HG03280 (cell line): ENCODE results near the gene CNNM4.
A peak's percentile ranks its signal among the peaks of the same experiment; 100 is the strongest.

Source experiments
- ATAC-seq: cut with Tn5 transposase; IDR thresholded peaks from one replicate; pipeline ENCODE4 v1.9.1; 2021; ENCODE audit warnings: mild to moderate bottlenecking, moderate library complexity; ENCODE audit not compliant: unreplicated experiment

The CNNM4 gene

GRCh38 chr2:96760036-96760985, at the start of gene CNNM4:
Gene CNNM4 (plus strand): TSS chr2:96760902. CDS start chr2:96761000, 98 bp downstream.
- peak; percentile 84 for ATAC-seq

DNA sequence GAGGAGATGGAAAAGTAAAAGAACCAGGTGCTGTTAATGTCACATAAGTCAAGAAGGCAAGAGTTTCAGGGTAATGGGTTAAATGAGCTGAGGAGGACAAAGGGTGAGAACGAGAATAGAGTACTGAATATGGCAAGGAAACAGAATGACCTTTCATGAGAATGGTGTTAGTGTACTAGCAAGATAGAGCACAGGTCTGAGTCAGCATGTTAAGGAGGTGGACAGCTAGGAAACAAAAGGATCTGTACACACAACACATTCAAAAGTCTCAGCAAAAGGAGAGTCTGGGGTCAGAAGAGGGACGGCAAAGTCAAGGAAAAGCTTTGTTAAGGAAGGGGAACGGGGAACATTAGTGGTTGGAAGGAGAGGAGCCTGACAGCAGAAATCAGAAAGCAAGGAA, 49.7 kb upstream of the CNNM4 start:
- ATAC-seq: no peak

- no peak for ATAC-seq
Measured at GRCh38 chr2:96715658-96716057, 45.0 kb upstream of the CNNM4 start.

GRCh38 chr2:96716388-96716787, 44.3 kb upstream of the CNNM4 start:
- ATAC-seq: no peak

DNA sequence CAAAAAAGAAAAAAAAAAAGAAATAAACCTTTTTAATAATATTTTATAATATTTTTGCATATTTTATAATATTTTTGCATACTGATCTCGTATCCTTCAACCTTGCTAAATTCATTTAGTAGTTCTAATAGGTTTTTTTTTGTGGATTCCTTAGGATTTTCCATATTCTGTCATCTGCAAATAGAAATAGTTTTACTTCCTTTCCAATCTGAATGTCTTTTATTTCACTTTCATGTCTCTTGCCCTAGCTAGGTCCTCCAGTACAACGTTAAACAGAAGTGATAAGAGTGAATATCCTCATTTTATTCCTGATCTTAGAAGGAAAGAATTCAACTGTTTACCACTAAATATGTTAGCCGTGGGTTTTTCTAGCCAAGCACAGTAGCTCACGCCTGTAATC, 34.6 kb upstream of the CNNM4 start:
- ATAC-seq: no peak

- no peak for ATAC-seq
Measured at GRCh38 chr2:96727431-96727830, 33.3 kb upstream of the CNNM4 start.

- ATAC-seq: no peak
Measured at GRCh38 chr2:96729748-96730147, 31.0 kb upstream of the CNNM4 start.

- no peak for ATAC-seq
Measured at GRCh38 chr2:96730212-96730611, 30.5 kb upstream of the CNNM4 start.

DNA sequence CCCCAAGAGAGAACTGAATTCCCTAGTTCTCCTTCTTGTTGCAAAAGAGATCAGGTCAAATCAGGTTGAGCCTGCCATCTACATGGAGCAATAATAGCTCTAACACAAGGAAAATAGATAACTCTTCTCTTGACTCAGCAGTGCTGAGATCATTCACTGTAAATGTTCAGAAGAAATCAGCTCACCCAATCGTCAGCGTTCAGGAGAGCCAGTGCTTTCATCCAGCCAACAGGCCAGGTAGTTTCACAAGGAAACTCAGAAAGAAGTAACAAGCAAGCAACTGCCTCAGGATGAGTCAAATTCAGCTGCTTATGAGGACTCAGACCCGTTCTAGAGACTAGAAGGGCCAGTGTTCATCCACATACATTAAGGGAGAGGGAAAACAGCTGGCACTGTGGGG, 26.8 kb upstream of the CNNM4 start:
- no peak for ATAC-seq

GRCh38 chr2:96734880-96735583, 25.7 kb upstream of the CNNM4 start:
- no peak for ATAC-seq

GRCh38 chr2:96737251-96737650, 23.5 kb upstream of the CNNM4 start:
- ATAC-seq: no peak

- ATAC-seq: no peak
Measured at GRCh38 chr2:96737831-96738230, 22.9 kb upstream of the CNNM4 start.

DNA sequence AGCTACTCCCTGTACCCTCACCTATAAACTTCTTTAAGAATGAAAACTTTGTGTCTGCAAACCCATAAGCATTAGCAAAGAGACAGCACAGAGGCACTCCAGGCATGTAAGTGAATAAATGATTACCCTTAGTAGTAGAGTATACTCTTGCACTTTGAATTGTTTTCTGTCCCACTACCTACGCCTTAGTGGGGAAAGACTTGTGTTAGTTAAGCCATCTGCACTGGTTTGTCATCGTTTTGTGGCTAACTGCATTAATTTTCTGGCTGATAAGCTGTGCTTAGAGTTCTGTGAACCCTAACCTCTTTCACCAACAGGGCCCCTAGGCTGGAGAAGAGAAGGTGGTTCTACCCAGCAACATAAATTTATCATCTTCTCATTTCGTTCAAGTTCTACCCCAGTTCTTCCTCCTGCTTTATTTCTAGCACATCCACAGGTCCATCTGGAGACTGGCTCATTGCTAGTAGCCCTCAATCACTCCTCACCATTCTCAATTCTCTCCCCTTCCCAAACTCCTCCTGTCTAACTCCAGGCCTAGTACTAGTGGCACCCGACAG, 21.5 kb upstream of the CNNM4 start:
- ATAC-seq: no peak

DNA sequence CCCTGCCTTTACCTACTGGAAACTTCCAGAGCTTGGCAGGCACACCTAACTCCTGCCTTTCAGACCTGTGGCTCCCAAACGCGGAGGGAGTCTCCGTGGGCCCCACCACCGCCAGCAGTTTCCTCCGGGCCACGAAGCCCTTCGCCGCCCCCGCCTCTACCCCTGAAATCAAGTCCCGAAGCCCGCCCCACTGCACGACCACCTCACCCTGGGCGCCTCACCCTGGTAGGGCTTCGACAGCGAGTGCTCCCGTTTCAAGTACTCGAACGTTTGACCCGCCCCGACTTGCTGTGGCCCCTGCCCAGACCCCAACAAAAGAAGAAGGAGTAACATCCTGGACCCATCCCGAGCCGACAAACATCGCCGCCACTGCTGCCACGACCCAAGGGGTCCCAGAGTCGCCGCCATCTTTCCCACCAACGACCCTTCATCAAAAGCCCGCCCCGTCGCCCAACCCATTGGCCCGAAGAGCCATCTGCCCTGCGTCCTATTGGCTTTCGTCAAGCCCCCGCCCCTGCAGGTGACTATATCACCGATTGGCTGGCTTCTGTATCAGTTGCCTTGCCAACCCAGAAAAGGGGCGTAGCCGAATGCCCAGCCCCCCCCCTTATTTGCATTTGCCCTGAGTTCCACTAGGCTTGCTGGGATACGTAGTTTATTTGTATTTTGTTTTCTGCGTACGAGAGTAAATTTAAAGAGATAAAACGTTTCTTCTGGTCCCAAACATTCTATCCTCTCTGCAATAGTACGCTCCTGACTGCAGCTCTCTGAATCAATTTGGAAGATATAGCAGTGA, 20.9 kb upstream of the CNNM4 start, which contains the start of gene LMAN2L:
TSS of gene LMAN2L (minus strand) at position 432 of the 796 bp plus-strand sequence. CDS start at position 408, 24 bp downstream.
- peak; percentile 99 for ATAC-seq

GRCh38 chr2:96747061-96747617, 13.6 kb upstream of the CNNM4 start:
- ATAC-seq: no peak

GRCh38 chr2:96751800-96752199, 8.9 kb upstream of the CNNM4 start:
- no peak for ATAC-seq

GRCh38 chr2:96753661-96754282, 6.9 kb upstream of the CNNM4 start:
- no peak for ATAC-seq

GRCh38 chr2:96754317-96754716, 6.4 kb upstream of the CNNM4 start:
- no peak for ATAC-seq

- ATAC-seq: no peak
Measured at GRCh38 chr2:96756788-96757476, 3.8 kb upstream of the CNNM4 start.
